A204.1 (cell line): ENCODE measurements around the gene BBLN.

ENCODE experiments used
- FAIRE-seq: peaks from 2 replicates; lab custom pipeline; 2012; peaks lifted over from hg19 to GRCh38; lab: Jason Lieb, UNC

The BBLN gene

DNA sequence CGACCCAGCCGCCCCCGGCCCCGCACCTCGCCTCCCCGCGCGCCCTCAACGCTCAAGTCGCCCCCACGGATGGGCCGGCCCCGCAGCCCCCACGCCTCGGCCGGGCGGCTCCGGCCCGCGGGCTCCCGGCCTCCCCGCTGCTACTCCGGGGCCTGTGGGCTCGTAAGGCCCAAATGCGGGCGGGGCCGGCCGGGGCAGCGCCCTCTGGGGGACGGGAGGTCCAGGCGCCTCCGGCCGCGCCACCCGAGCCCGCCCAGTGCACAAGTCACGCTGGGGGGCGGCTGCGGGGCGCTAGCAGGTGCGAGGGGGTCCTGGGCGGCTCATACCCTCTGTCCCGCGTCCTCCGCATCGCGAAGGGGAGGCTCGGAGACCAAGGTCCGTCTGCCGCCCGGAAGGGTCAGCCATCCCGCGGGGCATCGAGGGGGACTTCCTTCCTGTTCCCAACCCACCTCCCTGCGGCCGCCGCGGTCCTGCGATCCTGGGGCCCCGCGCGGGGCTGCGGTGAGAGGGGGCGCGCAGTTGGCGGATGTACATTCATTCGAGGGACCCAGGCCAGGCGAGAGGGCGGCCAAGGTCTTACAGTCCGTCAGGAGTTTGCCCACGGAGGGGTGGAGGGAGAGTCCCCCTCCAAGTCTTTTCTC lies 31.5 kb downstream of the BBLN start, which contains the start of gene CIZ1:
TSS of gene CIZ1 (minus strand) at position 167 of the 641 bp plus-strand sequence. CDS start 715 bp downstream, outside the sequence.
- no peak for FAIRE-seq

GRCh38 chr9:128192601-128193371 lies 32.7 kb downstream of the BBLN start:
- FAIRE-seq, result no peak

DNA sequence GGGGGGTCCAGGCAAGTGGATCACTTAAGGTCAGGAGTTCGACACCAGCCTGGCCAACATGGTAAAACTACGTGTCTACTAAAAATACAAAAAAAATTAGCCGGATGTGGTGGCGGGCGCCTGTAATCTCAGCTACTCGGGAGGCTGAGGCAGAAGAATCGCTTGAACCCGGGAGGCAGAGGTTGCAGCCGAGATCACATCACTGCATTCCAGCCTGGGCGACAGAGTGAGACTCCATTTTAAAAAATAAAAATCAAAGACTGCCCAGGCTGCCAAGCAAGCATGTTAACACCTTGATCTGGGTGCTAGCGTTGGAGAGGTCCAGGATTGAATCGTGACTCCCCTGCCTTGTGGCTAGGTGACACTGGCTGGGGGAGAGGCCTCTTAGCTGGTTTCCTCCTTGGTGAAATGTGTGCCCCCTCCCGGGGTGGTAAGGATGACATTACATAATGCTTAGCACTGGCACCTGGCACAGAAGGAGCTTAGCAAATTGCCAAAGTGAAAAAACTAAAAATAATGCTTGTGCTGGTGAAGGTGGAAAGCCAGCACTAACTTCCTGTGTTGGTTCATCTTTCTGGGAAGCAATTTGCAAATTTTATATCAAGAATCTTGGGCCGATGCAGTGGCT lies 33.5 kb downstream of the BBLN start:
- FAIRE-seq, result no peak

GRCh38 chr9:128201441-128202369 lies 41.6 kb downstream of the BBLN start:
- FAIRE-seq, result no peak

DNA sequence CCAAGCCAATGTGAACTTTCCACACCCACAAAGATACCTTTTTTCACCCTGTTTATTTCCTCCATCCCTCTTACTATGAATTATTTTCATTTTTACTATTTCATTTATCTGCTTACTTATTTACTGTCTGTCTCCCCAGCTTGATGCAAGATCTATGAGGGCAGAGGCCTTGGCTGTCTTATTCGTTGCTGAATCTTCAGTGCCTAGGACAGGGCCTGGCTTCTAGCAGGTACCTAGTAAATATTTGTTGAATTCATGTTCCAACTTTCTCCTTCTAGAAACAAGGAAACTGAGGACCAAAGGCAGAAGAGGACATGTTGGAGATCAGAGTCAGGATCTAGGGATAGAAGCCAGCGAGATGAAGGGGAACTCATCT lies 42.6 kb downstream of the BBLN start:
- FAIRE-seq, result no peak

DNA sequence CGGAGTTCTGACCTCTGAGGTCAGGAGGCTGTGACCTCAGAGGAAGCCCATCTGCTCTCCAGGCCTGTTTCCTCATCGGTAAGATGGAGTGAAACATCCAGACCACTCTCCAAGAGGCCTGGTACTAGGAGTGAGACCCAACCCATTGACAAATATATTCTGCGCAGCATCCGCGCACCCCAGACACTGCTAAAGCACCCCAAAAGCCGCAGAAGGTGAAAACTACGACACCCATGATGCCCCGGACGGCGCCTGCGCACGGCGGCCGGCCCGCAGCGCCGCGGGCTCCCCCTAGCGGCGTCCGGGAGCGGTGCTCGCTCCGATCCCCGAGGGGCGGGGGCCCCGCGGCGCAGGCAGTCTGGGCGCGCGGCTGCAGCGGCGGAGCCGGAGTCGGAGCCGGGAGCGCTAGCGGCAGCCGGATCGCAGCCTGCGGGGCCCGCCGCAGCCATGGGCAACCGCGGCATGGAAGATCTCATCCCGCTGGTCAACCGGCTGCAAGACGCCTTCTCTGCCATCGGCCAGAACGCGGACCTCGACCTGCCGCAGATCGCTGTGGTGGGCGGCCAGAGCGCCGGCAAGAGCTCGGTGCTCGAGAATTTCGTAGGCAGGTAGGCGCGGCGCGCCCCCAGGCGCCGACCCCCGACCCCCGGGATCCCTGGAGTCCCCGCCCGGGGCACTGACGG lies 43.1 kb downstream of the BBLN start, which contains the start of gene DNM1:
TSS of gene DNM1 (plus strand) at position 356 of the 683 bp plus-strand sequence. CDS start at position 448, 92 bp downstream.
- FAIRE-seq, result no peak

DNA sequence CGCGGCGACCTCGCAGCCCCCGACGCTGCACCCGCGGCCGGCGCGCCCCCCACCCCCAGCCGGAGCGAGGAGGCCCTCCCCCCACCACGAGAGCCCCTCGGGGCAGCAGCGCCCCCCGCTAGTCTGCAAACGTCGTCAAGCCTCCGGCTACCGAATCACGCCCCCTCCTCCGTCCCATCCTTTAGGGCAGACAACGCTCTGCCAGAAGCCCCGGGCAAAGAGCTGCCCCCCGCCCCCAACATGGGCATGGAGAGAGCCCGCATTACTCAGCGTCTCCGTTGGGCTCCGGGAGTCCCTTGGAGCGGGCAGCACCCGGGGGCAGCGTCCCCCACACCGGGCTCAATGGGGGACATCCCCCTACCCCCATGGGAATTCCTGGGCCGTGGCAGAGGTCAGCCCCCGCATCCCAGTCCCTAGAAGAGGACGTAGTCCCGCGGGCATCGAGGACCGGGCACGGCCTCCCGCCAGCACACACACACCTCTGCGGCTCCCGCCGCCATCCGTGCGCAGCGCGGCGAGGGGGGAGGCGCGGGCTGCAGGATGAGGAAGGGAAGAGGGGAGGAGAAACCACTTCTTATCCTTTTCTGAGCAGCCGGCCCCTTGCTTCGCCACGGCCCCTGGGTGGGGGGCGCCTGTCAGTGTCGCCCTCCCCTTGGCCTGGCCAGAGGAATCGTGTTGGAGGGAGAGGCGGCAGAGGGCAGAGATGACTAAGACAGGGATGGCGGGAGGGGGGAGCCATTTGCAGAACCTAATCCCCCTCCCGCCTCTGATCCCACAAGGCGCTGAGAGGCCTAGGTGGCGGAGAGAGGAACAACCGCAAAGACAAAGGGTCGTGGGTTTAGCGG lies 43.9 kb downstream of the BBLN start:
- no peak for FAIRE-seq

- FAIRE-seq, result no peak
Observed at GRCh38 chr9:128204858-128205257, 44.8 kb downstream of the BBLN start.

GRCh38 chr9:128205296-128205944 lies 45.4 kb downstream of the BBLN start:
- no peak for FAIRE-seq

DNA sequence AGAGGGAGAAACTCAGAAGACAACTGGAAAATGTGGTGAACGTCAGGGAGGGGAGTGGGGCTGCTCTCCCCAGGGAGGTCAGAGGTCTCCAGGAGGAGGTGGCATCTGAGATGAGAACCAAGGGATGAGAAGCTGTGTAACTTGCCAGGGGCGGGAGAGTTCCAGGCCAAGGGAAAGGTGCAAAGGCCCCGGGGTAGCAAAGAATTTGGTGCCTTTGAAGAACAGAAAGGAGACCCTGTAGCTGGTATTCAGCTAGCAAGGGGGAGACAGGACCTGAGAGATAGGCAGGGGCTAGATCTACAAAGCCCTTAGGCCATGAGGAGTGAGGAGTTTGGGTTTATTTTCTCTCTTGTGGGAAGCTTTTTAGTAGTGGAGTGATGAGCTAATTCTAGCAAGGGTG lies 46.4 kb downstream of the BBLN start:
- no peak for FAIRE-seq

DNA sequence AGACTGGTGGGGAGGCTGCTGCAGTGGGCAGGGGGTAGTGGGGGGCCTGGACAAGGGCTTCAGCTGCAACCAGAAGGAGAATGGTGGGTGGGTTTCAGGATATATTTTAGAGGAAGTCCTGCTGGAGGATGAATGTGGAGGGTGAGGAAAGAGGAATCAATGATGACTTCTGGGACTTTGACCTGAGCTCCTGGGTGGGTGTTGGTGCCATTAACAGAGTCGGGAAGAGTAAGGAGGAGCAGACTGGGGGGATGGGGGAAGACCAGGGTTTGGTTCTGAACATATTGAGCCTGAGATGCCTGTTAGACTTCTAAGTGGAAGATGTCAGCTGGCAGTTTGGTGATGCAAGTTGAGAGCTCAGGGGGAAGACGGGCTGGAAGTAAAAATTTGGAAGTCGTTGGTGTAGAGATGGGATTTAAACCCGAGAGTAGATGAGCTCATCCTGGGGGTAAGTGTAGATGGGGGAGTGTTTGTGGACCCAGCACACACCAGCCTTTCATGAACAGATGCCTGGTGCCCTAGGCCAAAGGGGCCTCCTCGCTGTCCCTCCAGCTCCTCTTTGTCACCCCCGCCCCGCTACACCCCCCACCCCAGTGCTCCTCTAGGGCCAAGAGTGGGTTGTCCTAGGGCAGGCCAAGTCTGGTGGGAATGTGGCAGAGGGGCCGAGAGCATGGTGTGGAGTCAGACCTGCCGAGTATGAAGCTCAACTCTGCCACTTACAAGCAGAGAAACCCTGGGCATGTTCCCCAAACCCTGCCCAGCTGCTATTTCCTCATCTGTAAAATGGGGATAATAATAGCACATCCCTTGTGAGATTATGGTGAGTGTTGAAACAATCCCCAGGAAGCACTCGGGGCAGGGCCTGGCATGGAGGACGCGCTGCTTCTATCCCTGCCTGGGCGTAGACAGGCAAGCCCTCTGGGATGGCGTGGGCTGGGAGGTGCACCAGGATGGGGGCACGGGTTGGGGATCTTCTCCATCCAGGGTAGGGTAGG lies 47.1 kb downstream of the BBLN start:
- no peak for FAIRE-seq

- no peak for FAIRE-seq
Observed at GRCh38 chr9:128208386-128208785, 48.3 kb downstream of the BBLN start.

GRCh38 chr9:128208946-128209669 lies 49.0 kb downstream of the BBLN start:
- FAIRE-seq, result no peak

DNA sequence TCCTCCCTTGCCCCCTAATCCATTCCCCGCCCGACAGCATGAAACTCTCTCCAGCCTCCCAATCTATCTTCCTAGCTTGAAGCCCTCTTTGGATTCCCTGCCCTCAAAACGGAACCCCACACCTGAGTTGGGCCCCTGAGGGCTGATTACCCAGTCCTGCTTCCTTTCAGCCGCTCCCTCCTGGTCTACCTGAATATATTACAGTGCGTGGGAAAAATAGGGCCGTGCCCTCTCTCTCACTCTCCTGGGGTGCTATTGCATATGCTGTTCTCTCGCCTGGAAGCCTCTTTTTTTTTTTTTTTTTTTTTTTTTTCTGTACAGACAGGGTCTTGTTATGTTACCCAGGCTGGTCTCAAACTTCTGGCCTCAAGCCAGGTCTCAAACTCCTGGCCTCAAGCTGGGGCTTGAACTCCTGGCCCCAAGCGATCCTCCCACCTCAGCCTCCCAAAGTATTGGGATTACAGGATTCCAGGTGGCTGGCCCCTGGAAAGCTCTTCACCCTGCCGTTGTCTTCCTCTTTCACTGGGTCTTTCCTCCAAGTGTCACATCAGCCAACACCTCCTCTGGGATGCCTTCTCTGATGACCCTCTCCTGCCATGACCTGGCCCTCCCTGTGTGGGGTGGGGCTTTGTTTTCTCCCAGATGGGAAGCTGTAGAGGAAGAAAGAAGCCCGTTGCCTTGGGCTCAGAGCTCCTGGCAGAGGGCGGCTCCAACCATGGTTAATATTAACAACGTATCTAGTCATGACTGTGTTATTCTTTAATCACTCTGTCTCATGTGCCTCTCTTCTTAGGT lies 51.3 kb downstream of the BBLN start:
- FAIRE-seq, result no peak

DNA sequence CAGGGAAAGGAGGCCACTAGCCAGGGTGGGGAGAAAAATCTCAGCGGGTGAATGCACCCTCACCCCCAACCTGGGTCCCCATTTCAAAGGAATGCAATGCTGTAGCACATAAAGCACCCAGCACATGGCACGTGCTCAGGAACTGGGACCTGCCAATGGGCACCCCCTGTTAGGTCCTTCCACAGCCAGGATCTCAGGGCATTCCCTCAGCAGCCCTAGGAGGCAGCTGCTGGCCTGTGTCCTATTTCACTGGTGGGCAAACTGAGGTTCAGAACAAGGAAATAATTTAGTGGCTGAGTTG lies 51.9 kb downstream of the BBLN start:
- no peak for FAIRE-seq
